Measurements from ENCODE around the gene CBX4. TPM values are rescaled to one million over a fixed set of nuclear protein-coding genes. Genes with fewer than 3 reads are reported as not detected.

The CBX4 gene
- total and polyA plus RNA-seq, 3 donors from 2014 or later: 11.5 to 35.9 (median 23.5) TPM

DNA sequence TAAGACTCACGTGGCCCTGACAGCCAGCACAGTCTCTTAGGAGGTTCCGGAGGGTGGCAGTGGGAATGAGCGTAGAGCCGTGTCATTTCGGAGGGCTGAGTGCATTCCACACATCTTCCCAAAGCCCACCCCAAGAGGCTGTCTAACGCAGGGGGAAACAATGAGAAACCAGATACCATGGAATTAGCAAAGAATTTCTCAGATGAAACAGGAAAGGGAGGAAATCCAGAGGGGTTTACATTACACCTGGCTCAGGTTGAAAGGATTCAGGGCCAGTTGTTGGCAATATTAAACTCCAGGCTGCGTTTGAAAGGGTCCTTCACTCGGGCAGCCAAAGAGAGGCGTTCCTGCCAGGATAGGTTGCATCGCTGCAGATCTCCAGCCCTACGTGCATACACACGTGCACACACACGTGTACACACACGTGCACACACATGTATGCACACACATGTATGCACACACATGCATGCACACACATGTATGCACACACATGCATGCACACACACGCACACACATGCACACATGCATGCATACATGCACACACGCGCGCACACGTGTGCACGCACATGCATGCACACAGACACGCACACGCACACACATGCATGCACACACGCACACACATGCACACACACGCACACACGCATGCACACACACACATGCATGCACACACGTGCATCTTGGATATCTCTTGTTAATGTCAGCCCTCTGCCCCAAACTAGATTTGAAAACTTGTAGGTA lies 12.2 kb downstream of the CBX4 start:
- no peak for DNase-seq
- Histone ChIP-seq H3K27me3 (no peaks in the 10 kb centered on the region), H3K4me3 (no peak overlapping the region), H3K4me1 (peaks cover 11% of the 10 kb centered on the region), H3K9me3 (no peaks in the 10 kb centered on the region), H3K36me3 (ENCODE audit: low read depth, missing control alignments) (no peaks in the 10 kb centered on the region), H3K27ac (no peak overlapping the region)
- intact Hi-C loops (cut with DNase I; ENCODE audit: low total_unique reads): no loop called here
- 77 to 82% methylated on average over 22 to 26 of the region's 26 CpGs for WGBS, 2 donors
- TF ChIP-seq CTCF (IDR thresholded peaks at IDR 0.05) (no peak), POLR2A (IDR thresholded peaks at IDR 0.05) (no peak)

DNA sequence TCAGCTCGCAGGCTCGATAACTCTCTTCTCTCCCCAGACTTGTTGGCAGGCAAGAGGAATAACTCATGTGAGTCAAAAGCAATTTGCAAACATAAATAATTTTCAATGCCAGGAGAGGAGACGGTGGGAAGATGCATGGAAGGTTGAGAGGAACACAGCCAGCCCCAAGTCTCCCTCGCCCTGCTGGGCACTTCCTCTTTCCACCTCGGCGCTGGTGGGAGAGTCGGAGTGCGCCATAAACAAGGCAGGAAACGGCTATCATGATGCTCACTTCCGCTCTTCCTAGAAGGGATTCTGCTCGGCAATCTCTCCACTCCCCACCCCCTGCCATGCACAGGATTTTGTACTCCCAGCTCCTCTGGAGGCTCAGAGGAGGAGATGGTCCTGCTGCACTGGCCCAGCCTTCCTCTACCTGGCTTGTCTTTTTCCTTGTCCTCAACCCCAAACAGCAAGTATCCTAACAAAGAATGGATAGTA lies 13.0 kb downstream of the CBX4 start:
- Histone ChIP-seq H3K27ac (no peak overlapping the region), H3K9me3 (no peaks in the 10 kb centered on the region), H3K4me1 (peaks cover 4% of the 10 kb centered on the region), H3K36me3 (ENCODE audit: low read depth, missing control alignments) (no peaks in the 10 kb centered on the region), H3K4me3 (no peak overlapping the region), H3K27me3 (no peaks in the 10 kb centered on the region)
- intact Hi-C loops (cut with DNase I; ENCODE audit: low total_unique reads): no loop called here
- no peak for TF ChIP-seq CTCF (IDR thresholded peaks at IDR 0.05)
- no peak for TF ChIP-seq POLR2A (IDR thresholded peaks at IDR 0.05)
- WGBS, 2 donors: 64 to 69% methylated on average over 11 of the region's 11 CpGs
- no peak for DNase-seq

GRCh38 chr17:79825580-79825921 lies 13.7 kb downstream of the CBX4 start:
- no peak overlapping the region for H3K27ac ChIP-seq
- H3K4me1 ChIP-seq: no peaks in the 10 kb centered on the region
- H3K27me3 ChIP-seq: no peaks in the 10 kb centered on the region
- H3K4me3 ChIP-seq: no peak overlapping the region
- no peaks in the 10 kb centered on the region for H3K36me3 ChIP-seq (ENCODE audit: low read depth, missing control alignments)
- DNase-seq: no peak
- intact Hi-C loops (cut with DNase I; ENCODE audit: low total_unique reads): no loop called here
- WGBS, 2 donors: 93 to 94% methylated on average over 2 to 5 of the region's 5 CpGs
- no peaks in the 10 kb centered on the region for H3K9me3 ChIP-seq
- no peak for TF ChIP-seq POLR2A (IDR thresholded peaks at IDR 0.05)

DNA sequence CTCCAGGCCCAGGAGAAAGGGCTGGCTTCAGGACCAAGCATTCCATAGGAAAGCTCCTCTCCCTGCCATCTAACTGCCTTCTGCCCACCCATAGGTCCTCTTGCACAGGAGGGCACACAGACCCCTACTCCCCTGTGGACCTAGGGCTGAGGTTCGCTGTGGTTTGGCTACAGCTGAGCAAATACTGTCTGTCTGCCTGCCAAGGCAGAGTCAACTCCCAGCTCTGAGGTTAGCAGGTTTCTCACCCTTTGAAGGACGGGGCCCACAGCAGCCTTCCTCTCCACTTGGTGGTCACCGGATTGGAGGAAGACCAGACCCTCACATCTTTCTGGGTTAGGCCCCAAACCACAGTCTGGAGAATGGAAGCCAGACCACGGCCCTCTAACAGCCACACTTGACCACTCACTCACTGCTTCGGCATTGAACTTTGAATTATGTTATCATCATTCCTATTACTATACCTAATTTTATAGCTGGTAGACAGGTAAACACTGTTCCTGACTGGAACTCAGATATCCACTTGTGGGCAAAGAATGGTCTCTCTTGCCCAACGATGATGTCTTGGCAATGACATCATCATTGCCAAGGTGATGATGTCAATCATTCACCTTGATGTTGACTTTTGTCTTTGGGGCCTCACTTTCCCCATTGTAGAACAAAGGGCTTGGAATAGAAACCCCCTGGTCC lies 14.2 kb downstream of the CBX4 start:
- DNase-seq: no peak
- H3K4me3 ChIP-seq: no peak overlapping the region
- no peak for TF ChIP-seq POLR2A (IDR thresholded peaks at IDR 0.05)
- no peak for TF ChIP-seq CTCF (IDR thresholded peaks at IDR 0.05)
- no peaks in the 10 kb centered on the region for H3K36me3 ChIP-seq (ENCODE audit: low read depth, missing control alignments)
- H3K9me3 ChIP-seq: no peaks in the 10 kb centered on the region
- WGBS, 2 donors: 87 to 93% methylated on average over 5 to 6 of the region's 6 CpGs
- no peak overlapping the region for H3K27ac ChIP-seq
- H3K4me1 ChIP-seq: no peaks in the 10 kb centered on the region
- no peaks in the 10 kb centered on the region for H3K27me3 ChIP-seq
- intact Hi-C loops (cut with DNase I; ENCODE audit: low total_unique reads): no loop called here

- Histone ChIP-seq H3K27ac (no peak overlapping the region), H3K4me1 (no peaks in the 10 kb centered on the region), H3K4me3 (no peak overlapping the region), H3K9me3 (no peaks in the 10 kb centered on the region), H3K27me3 (no peaks in the 10 kb centered on the region), H3K36me3 (ENCODE audit: low read depth, missing control alignments) (no peaks in the 10 kb centered on the region)
- 95 to 97% methylated on average over 17 of the region's 17 CpGs for WGBS, 2 donors
- no peak for DNase-seq
- intact Hi-C loops (cut with DNase I; ENCODE audit: low total_unique reads): no loop called here
- no peak for TF ChIP-seq CTCF (IDR thresholded peaks at IDR 0.05)
- TF ChIP-seq POLR2A (IDR thresholded peaks at IDR 0.05): no peak
Observed at GRCh38 chr17:79824234-79824633, 15.0 kb downstream of the CBX4 start.
